ENCODE measurements around the gene ZNF740.
"Not testable (repeated sequence)": the region's sequence is repeated elsewhere in the genome, so short reads cannot be mapped to it uniquely, and the experiment has no call there.

Gene ZNF740

GRCh38 chr12:53198486-53199110 is 18.1 kb downstream of the ZNF740 start:
- H3K4me3 ChIP-seq (ENCODE audit: low read depth, low read length): no peak overlapping the region
- TF ChIP-seq CTCF (IDR thresholded peaks at IDR 0.05; ENCODE audit: low read depth, low read length, missing control alignments): no peak
- DNase-seq (ENCODE audit: low read depth): no peak
- in situ Hi-C loops (cut with HindIII; ENCODE audit: low sequenced_read_pairs): loop anchor here (10.0 kb wide), 1 partner anchor 124 kb away; the partner anchor contains the start of gene SPRYD3

- H3K4me3 ChIP-seq (ENCODE audit: low read depth, low read length): no peak overlapping the region
- TF ChIP-seq CTCF (IDR thresholded peaks at IDR 0.05; ENCODE audit: low read depth, low read length, missing control alignments): no peak
- in situ Hi-C loops (cut with HindIII; ENCODE audit: low sequenced_read_pairs): loop anchor here (10.0 kb wide), 1 partner anchor 125 kb away; the partner anchor contains the start of gene SPRYD3
- no peak for DNase-seq (ENCODE audit: low read depth)
Observed at GRCh38 chr12:53199700-53200099, 19.2 kb downstream of the ZNF740 start.

GRCh38 chr12:53200107-53200457 is 19.6 kb downstream of the ZNF740 start:
- no peak overlapping the region for H3K4me3 ChIP-seq (ENCODE audit: low read depth, low read length)
- TF ChIP-seq CTCF (IDR thresholded peaks at IDR 0.05; ENCODE audit: low read depth, low read length, missing control alignments): no peak
- no peak for DNase-seq (ENCODE audit: low read depth)
- in situ Hi-C loops (cut with HindIII; ENCODE audit: low sequenced_read_pairs): no loop called here

GRCh38 chr12:53200458-53201176 is 20.1 kb downstream of the ZNF740 start:
- in situ Hi-C loops (cut with HindIII; ENCODE audit: low sequenced_read_pairs): no loop called here
- no peak for DNase-seq (ENCODE audit: low read depth)
- no peak overlapping the region for H3K4me3 ChIP-seq (ENCODE audit: low read depth, low read length)
- TF ChIP-seq CTCF (IDR thresholded peaks at IDR 0.05; ENCODE audit: low read depth, low read length, missing control alignments): no peak

- no peak overlapping the region for H3K4me3 ChIP-seq (ENCODE audit: low read depth, low read length)
- no peak for DNase-seq (ENCODE audit: low read depth)
- TF ChIP-seq CTCF (IDR thresholded peaks at IDR 0.05; ENCODE audit: low read depth, low read length, missing control alignments): no peak
- in situ Hi-C loops (cut with HindIII; ENCODE audit: low sequenced_read_pairs): no loop called here
Observed at GRCh38 chr12:53201177-53201541, 20.6 kb downstream of the ZNF740 start.

GRCh38 chr12:53201639-53202038 is 21.1 kb downstream of the ZNF740 start:
- in situ Hi-C loops (cut with HindIII; ENCODE audit: low sequenced_read_pairs): no loop called here
- H3K4me3 ChIP-seq (ENCODE audit: low read depth, low read length): no peak overlapping the region
- TF ChIP-seq CTCF (IDR thresholded peaks at IDR 0.05; ENCODE audit: low read depth, low read length, missing control alignments): no peak
- no peak for DNase-seq (ENCODE audit: low read depth)

- in situ Hi-C loops (cut with HindIII; ENCODE audit: low sequenced_read_pairs); H3K4me3 ChIP-seq (ENCODE audit: low read depth, low read length); DNase-seq (ENCODE audit: low read depth): not testable (repeated sequence)
Observed at GRCh38 chr12:53202316-53202715, 21.8 kb downstream of the ZNF740 start.
